Measurements from ENCODE around the gene SS18L1. TPM values are rescaled to one million over a fixed set of nuclear protein-coding genes. Genes with fewer than 3 reads are reported as not detected.

The SS18L1 gene
- total and polyA plus RNA-seq, 10 donors: 6.7 to 18.6 (median 13.9) TPM

GRCh38 chr20:62192635-62193034, 49.1 kb downstream of the SS18L1 start:
- Histone ChIP-seq H3K9me3 (no peaks in the 10 kb centered on the region), H3K36me3 (peaks cover 0 to 89% (median 42%) of the 10 kb centered on the region in 6 donors), H3K27ac (no peak overlapping the region), H3K27me3 (replicated peaks in 1 of 7) (no peaks in the 10 kb centered on the region), H3K4me3 (no peak overlapping the region), H3K4me1 (peaks cover 0 to 31% (median 3%) of the 10 kb centered on the region in 6 donors)
- intact Hi-C loops (cut with DNase I; ENCODE audit: low total_unique reads): no loop called here
- WGBS, 5 donors: 88 to 95% (median 91%) methylated on average over 10 of the region's 10 CpGs
- TF ChIP-seq CTCF (IDR thresholded peaks at IDR 0.05 in 8 of 11, conservative IDR thresholded peaks at IDR 0.05 in 3 of 11): no peak
- DNase-seq: peak; percentile 29

GRCh38 chr20:62193079-62194025, 49.8 kb downstream of the SS18L1 start:
- Histone ChIP-seq H3K9me3 (no peaks in the 10 kb centered on the region), H3K36me3 (peaks cover 0 to 96% (median 49%) of the 10 kb centered on the region in 6 donors), H3K4me1 (peaks cover 0 to 24% (median 0%) of the 10 kb centered on the region in 6 donors), H3K4me3 (no peak overlapping the region), H3K27me3 (replicated peaks in 1 of 7) (no peaks in the 10 kb centered on the region), H3K27ac (no peak overlapping the region)
- intact Hi-C loops (cut with DNase I; ENCODE audit: low total_unique reads): no loop called here
- DNase-seq: peak; percentile 49
- WGBS, 5 donors: 89 to 94% (median 93%) methylated on average over 24 to 29 of the region's 29 CpGs
- no peak for TF ChIP-seq POLR2AphosphoS5 (IDR thresholded peaks at IDR 0.05)
- TF ChIP-seq POLR2A (IDR thresholded peaks at IDR 0.05): no peak
- TF ChIP-seq CTCF (IDR thresholded peaks at IDR 0.05 in 8 of 11, conservative IDR thresholded peaks at IDR 0.05 in 3 of 11): no peak

- WGBS, 5 donors: 54 to 75% (median 64%) methylated on average over 8 of the region's 8 CpGs
- no peaks in the 10 kb centered on the region for H3K9me3 ChIP-seq
- H3K36me3 ChIP-seq: peaks cover 0 to 100% (median 58%) of the 10 kb centered on the region in 6 donors
- no peak overlapping the region for H3K4me3 ChIP-seq
- H3K27me3 ChIP-seq (replicated peaks in 1 of 7): no peaks in the 10 kb centered on the region
- no peak overlapping the region for H3K27ac ChIP-seq
- TF ChIP-seq CTCF (IDR thresholded peaks at IDR 0.05 in 8 of 11, conservative IDR thresholded peaks at IDR 0.05 in 3 of 11): no peak
- no peak for TF ChIP-seq POLR2A (IDR thresholded peaks at IDR 0.05)
- TF ChIP-seq POLR2AphosphoS5 (IDR thresholded peaks at IDR 0.05): no peak
- intact Hi-C loops (cut with DNase I; ENCODE audit: low total_unique reads): no loop called here
- peaks cover 0 to 16% (median 0%) of the 10 kb centered on the region in 6 donors for H3K4me1 ChIP-seq
- DNase-seq: no peak
These were observed 51.5 kb downstream of the SS18L1 start for GRCh38 chr20:62195075-62195405.

GRCh38 chr20:62195736-62196135, 52.2 kb downstream of the SS18L1 start:
- no peaks in the 10 kb centered on the region for H3K27me3 ChIP-seq (replicated peaks in 1 of 7)
- DNase-seq: peak; percentile 31
- intact Hi-C loops (cut with DNase I; ENCODE audit: low total_unique reads): no loop called here
- H3K9me3 ChIP-seq: no peaks in the 10 kb centered on the region
- peaks cover 0 to 20% (median under 1%) of the 10 kb centered on the region in 6 donors for H3K4me1 ChIP-seq
- TF ChIP-seq CTCF (IDR thresholded peaks at IDR 0.05 in 8 of 11, conservative IDR thresholded peaks at IDR 0.05 in 3 of 11): no peak
- no peak for TF ChIP-seq POLR2AphosphoS5 (IDR thresholded peaks at IDR 0.05)
- TF ChIP-seq POLR2A (IDR thresholded peaks at IDR 0.05): no peak
- peaks cover 0 to 100% (median 61%) of the 10 kb centered on the region in 6 donors for H3K36me3 ChIP-seq
- WGBS, 5 donors: 94 to 97% (median 95%) methylated on average over 10 of the region's 10 CpGs
- no peak overlapping the region for H3K27ac ChIP-seq
- no peak overlapping the region for H3K4me3 ChIP-seq

Data from spleen (tissue), 11 donors.